ENCODE results near the gene RFX2. TPM values are rescaled to one million over a fixed set of nuclear protein-coding genes. Genes with fewer than 3 reads are reported as not detected.

The RFX2 gene
- total and polyA plus RNA-seq, 12 donors = 2.3 to 10.4 (median 4.6) TPM

DNA sequence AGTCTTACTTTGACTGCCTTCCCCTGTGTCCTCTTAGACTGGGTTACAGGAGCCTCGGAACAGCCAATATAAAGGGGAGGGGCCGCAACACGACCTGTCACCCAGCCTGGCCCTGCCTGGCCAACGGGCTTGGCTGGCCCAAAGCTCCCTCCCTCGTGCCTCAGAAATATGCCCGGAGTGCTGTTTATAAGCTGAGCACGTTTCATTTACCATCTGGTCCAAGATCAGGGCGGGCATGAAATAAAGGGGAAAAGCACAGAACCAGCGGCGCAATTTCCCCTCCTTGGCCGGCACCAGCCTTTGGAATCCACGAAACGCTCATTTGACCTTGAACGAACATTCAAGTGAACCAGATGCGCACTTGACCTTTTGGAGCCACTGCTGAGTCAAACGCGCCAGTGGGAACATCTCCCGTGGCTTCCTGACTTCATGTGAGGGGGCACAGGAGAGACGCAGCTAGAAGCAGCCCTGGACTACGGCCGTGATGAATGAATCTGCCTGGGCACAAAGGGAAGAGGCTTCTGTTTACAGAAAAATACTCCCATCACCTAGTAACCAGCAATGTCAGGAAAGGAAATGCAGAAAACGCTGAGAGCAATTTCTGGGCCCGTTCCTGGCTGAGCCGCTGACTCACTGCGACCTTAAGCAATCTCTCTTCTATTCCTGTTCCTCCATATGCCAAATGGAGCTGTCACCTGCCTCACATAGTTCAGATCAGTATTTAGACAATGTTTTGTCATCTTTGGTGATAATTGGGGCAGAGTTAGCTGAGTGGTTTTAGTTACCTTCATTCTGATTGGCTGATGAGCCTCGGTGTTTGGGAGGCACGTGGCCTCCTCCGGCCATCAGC is 53.3 kb downstream of the RFX2 start:
- 7 to 12% (median 11%) methylated on average over 21 to 28 of the region's 28 CpGs for WGBS, 4 donors
- no peaks in the 10 kb centered on the region for H3K36me3 ChIP-seq (replicated peaks in 1 of 2)
- intact Hi-C loops (cut with DNase I) = no loop called here

DNA sequence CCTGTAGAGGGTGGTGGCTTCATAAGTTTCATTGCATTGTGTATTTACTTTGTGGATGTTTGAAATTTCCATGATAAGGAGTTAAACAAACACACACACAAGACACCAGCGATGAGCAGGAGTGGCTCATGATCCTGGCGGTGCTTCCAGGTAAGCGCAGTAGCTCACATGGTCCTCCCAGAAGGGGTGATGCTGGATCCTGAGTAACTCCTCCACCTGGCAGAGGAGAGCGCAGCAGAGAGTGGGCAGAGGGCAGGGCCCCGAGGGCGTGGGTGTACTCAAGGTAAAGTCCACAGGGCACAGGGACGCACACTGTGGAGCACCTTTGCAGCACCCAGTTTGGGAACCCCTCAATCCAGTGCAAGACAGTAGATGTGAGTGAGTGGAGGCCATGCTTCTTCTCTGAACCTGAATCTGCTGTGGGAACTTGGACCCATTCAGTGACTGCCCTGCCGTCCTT is 54.0 kb downstream of the RFX2 start:
- WGBS, 4 donors = 67 to 72% (median 70%) methylated on average over 8 of the region's 8 CpGs
- TF ChIP-seq, protein P1, sequence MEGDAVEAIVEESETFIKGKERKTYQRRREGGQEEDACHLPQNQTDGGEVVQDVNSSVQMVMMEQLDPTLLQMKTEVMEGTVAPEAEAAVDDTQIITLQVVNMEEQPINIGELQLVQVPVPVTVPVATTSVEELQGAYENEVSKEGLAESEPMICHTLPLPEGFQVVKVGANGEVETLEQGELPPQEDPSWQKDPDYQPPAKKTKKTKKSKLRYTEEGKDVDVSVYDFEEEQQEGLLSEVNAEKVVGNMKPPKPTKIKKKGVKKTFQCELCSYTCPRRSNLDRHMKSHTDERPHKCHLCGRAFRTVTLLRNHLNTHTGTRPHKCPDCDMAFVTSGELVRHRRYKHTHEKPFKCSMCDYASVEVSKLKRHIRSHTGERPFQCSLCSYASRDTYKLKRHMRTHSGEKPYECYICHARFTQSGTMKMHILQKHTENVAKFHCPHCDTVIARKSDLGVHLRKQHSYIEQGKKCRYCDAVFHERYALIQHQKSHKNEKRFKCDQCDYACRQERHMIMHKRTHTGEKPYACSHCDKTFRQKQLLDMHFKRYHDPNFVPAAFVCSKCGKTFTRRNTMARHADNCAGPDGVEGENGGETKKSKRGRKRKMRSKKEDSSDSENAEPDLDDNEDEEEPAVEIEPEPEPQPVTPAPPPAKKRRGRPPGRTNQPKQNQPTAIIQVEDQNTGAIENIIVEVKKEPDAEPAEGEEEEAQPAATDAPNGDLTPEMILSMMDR (IDR thresholded peaks at IDR 0.05) = no peak
- no peak for TF ChIP-seq POLR2A (IDR thresholded peaks at IDR 0.05)
- peak overlapping the region; percentile 74 to 97 (median 84) for H3K27ac ChIP-seq
- H3K27me3 ChIP-seq = no peaks in the 10 kb centered on the region
- DNase-seq = peak in 2 of 7 donors; percentile 33 to 57
- H3K9me3 ChIP-seq (replicated peaks in 1 of 3) = no peaks in the 10 kb centered on the region
- intact Hi-C loops (cut with DNase I) = no loop called here
- peak overlapping the region in 1 of 4 donors; percentile 26 for H3K4me3 ChIP-seq
- peaks cover 22 to 39% of the 10 kb centered on the region in 2 donors for H3K4me1 ChIP-seq (replicated peaks in 1 of 2)
- no peaks in the 10 kb centered on the region for H3K36me3 ChIP-seq (replicated peaks in 1 of 2)

More for the DNA sequence above, 53.3 kb downstream of the RFX2 start:
- peak; percentile 74 to 92 (median 86) for DNase-seq
- TF ChIP-seq POLR2A (IDR thresholded peaks at IDR 0.05) = peak in 1 of 2 donors; percentile 48
- TF ChIP-seq, protein P1 (IDR thresholded peaks at IDR 0.05) = no peak
- H3K4me1 ChIP-seq (replicated peaks in 1 of 2) = peaks cover 25 to 46% of the 10 kb centered on the region in 2 donors
- H3K27ac ChIP-seq = peak overlapping the region; percentile 74 to 97 (median 84)
- no peaks in the 10 kb centered on the region for H3K9me3 ChIP-seq (replicated peaks in 1 of 3)
- H3K4me3 ChIP-seq = peak overlapping the region in 1 of 4 donors; percentile 26
- no peaks in the 10 kb centered on the region for H3K27me3 ChIP-seq

DNA sequence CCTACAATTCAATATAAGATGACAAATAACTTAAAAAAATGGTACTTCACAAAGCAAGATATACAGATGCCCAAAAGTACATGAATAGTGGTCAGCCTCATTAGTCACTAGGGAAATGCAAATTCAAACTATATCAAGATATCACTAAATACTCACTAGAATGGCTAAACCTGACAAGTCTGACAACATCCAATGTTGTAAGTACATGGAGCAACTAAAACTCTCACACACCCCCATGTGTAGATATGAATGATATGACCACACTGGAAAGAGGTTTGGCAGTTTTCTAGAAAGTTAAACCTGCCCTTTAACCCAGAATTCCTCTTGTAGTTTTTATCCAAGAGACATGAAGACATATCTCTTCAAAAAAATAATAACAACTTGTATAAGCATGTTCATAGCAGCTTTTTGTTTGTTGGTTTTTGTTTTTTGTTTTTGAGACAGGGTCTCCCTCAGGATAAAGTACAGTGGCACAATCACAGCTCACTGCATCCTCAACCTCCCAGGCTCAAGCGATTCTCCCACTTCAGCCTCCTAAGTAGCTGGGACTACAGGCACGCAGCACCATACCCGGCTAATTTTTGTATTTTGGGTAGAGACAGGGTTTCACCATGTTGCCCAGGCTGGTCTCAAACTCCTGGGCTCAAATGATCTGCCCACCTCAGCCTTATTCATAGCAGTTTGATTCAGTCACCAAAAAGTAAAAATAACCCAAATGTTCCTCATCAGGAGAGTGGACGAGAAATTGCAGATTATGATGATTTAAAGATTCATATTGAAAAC is 55.1 kb downstream of the RFX2 start:
- intact Hi-C loops (cut with DNase I) = no loop called here
- Histone ChIP-seq H3K27ac (peak overlapping the region in 2 of 5 donors; percentile 27 to 93), H3K27me3 (no peaks in the 10 kb centered on the region), H3K9me3 (replicated peaks in 1 of 3) (no peaks in the 10 kb centered on the region), H3K4me3 (no peak overlapping the region), H3K36me3 (replicated peaks in 1 of 2) (no peaks in the 10 kb centered on the region), H3K4me1 (replicated peaks in 1 of 2) (peaks cover 22 to 28% of the 10 kb centered on the region in 2 donors)
- no peak for TF ChIP-seq POLR2A (IDR thresholded peaks at IDR 0.05)
- TF ChIP-seq, protein P1 (IDR thresholded peaks at IDR 0.05) = no peak
- 94 to 97% (median 96%) methylated on average over 4 of the region's 4 CpGs for WGBS, 4 donors
- peak in 2 of 7 donors; percentile 9 to 36 for DNase-seq
